ENCODE results near the gene MYD88. TPM values are rescaled to one million over a fixed set of nuclear protein-coding genes. Genes with fewer than 3 reads are reported as not detected.
"Not testable (repeated sequence)": the region's sequence is repeated elsewhere in the genome, so short reads cannot be mapped to it uniquely, and the experiment has no call there.

The MYD88 gene
- total RNA-seq, 1 donor from 2014 or later, result 7.5 TPM

- intact Hi-C loops (cut with micrococcal nuclease), result no loop called here
- ATAC-seq, result no peak
- no peak for DNase-seq
Measured at GRCh38 chr3:38122712-38123290, 15.7 kb upstream of the MYD88 start.

- ATAC-seq (no peak), DNase-seq (no peak)
- intact Hi-C loops (cut with micrococcal nuclease), result no loop called here
Measured at GRCh38 chr3:38124324-38125122, 13.9 kb upstream of the MYD88 start.

DNA sequence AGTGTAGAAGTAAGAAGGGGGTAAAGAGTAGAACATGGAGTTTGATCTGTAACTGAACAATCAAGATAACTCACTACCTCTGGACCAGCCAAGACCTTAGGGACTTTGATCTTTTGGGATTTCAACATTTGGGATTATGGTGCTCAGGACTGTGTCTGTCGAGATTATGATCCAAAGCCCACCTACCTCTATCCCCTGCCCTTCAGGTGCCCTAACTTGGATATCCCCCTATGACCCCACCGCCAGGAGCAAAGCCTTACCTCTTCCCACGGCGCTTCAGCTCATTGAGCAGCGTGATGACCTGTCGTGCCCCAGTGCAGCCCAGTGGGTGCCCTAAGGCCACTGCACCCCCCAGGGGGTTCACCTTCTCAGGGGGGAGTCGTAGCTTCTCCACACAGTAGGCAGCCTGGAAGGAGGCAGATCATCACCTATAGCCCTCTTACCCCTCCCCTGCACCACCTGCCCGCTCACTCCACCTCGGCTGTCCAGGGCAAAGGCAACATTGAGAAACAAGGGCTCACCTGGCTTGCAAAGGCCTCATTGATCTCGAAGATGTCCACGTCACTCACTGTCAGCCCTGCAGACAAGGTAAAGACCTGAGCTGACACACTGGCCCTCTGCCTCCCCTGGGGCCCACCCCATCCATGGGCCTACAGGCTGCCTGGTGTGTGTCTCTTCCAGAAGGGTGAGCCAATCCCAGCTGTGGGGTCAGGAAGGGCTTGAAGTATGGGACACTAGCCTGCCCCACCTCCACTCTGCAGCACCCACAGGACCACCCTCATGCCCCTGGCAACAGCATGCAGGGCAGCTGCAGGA is 12.9 kb upstream of the MYD88 start:
- no peak for ATAC-seq
- no peak for DNase-seq
- intact Hi-C loops (cut with micrococcal nuclease), result no loop called here

DNA sequence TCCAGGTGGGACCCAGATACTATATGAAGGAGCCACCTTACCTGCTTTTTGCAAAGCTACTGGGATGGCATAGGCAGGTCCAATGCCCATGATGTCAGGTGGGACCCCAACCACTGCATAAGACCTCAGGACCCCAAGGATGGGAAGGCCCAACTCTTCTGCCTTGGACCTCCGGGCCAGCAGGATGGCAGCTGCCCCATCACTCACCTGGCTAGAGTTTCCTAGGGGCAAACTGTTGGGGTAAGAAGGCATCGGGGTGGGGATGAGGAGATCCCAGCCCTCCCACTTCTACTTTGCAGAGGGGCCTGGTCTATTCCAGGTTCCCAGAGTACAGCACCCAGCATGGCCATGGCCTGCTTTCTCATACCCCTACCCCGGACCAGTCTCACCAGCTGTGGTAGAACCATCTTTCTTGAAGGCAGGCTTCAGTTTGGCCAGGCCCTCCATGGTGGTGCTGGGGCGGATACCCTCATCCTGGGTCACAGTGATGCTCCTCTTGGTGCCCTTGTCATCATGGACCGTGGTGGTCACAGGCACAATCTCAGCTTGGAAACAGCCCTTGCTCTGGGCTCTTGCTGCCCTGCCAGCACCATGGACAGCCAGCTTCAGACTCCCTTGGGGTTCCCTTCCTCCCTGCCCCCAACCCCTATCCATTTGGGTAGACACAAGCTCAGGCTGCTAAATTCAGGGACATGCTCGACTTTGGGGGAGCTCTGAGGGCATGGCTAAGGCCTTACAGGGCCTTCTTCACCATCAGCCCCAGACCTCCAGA is 12.2 kb upstream of the MYD88 start:
- ATAC-seq, result no peak
- intact Hi-C loops (cut with micrococcal nuclease), result no loop called here
- no peak for DNase-seq

- ATAC-seq (peak; percentile 61), DNase-seq (peak; percentile 32)
- intact Hi-C loops (cut with micrococcal nuclease), result no loop called here
Measured at GRCh38 chr3:38127611-38128302, 10.7 kb upstream of the MYD88 start.

GRCh38 chr3:38128303-38128655 is 10.2 kb upstream of the MYD88 start:
- intact Hi-C loops (cut with micrococcal nuclease), result no loop called here
- DNase-seq, result no peak

GRCh38 chr3:38129058-38129457 is 9.4 kb upstream of the MYD88 start:
- intact Hi-C loops (cut with micrococcal nuclease), result no loop called here
- ATAC-seq, result peak; percentile 63
- DNase-seq, result peak; percentile 53

More at GRCh38 chr3:38128303-38128655, 10.2 kb upstream of the MYD88 start:
- no peak for ATAC-seq

- DNase-seq, result peak; percentile 59
- ATAC-seq, result peak; percentile 47
- intact Hi-C loops (cut with micrococcal nuclease), result no loop called here
Measured at GRCh38 chr3:38130631-38131065, 7.8 kb upstream of the MYD88 start.

DNA sequence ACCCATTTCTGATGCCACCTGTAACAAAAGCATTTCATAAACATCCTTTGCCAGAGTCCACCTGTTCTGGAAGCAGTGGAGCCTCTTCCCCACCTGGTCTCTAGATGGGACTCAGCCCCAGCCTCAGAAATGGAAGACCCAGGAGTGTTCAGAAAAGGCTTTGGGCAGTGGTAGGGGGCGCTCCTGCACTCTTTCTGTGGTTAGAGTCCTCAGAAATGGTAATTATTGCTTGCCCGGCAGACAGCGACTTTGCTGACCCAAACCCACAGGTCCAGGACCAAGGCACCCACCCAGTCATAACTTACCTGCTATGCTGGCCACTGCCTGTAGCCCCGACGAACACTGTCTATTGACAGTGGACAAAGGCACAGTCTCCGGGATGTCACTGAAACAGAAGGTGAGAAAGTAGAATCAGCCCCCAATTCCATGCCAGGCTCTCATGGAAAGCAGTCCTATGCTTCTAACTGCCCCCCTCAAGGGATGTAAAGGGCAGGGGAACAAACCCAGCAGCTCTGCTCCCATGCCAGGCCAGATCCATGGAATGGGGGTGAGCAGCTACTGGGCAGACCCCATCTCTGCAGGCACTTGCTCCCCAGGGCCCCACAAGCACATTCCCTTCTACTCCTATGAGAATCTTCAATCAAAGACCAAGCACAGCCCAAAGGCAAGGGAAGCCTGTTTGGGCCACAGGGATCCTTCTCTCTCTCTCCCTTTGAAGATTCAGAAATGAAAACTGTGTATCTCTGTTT is 6.7 kb upstream of the MYD88 start:
- peak; percentile 43 for DNase-seq
- no peak for ATAC-seq
- intact Hi-C loops (cut with micrococcal nuclease), result no loop called here

GRCh38 chr3:38133209-38133556 is 5.3 kb upstream of the MYD88 start:
- intact Hi-C loops (cut with micrococcal nuclease), result no loop called here

DNA sequence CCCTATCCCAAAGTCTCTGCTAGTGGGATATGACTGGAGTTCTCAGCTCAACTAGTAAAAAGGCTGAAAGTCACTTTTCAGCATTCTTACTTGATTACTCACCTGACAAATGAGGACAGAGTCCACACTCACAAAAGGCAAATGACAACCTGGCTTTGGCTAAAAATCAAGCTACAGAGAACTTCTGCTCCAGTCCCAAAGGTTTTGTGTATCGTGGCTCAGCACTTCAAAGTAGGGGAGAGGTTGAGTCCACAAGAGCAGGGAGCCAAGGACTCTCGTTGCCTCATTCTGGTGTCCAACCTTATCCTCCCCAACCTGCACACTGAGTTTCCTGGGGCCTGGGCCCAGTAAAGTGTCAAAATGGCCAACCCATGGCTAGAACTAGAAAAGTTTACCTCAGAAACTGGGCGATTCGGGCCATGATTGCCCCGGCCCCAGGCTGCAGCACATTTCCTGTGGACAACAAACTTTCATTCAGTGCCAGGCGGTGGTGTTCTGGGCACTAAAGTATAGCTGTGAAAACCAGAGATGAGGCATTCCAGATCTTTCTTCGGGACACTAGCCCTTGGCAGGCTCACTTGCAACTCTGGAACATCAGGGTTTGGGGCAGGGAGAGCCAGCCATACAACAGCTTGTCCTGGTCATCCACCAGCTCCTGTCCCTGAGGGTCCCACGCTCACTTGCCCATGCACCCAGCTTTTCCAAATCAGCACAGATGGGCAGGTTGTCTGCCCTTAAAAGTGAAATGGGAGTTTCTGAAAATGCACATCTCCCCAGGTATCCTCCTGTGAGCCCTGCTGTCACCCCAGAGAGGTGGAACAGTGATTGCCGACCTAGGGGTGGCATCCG is 4.7 kb upstream of the MYD88 start:
- no peak for DNase-seq
- intact Hi-C loops (cut with micrococcal nuclease), result no loop called here
- no peak for ATAC-seq

More at GRCh38 chr3:38133209-38133556, 5.3 kb upstream of the MYD88 start:
- ATAC-seq (no peak), DNase-seq (no peak)

DNA sequence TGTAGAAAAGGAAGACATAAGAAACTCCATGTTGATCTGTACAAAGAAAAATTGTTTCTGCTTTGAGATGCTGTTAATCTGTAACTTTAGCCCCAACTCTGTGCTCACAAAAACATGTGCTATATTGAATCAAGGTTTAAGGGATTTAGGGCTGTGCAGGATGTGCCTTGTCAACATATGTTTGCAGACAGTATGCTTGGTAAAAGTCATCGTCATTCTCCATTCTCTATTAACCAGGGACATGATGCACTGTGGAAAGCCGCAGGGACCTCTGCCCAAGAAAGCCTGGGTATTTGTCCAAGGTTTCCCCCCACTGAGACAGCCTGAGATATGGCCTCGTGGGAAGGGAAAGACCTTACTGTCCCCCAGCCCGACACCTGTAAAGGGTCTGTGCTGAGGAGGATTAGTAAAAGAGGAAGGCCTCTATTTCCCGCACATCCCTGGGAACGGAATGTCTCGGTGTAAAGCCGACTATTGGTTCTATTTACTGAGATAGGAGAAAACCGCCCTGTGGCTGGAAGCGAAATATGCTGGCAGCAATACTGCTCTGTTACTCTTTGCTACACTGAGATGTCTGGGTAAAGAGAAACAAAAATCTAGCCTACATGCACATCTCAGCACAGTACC is 3.8 kb upstream of the MYD88 start:
- DNase-seq; ATAC-seq; intact Hi-C loops (cut with micrococcal nuclease): not testable (repeated sequence)

DNA sequence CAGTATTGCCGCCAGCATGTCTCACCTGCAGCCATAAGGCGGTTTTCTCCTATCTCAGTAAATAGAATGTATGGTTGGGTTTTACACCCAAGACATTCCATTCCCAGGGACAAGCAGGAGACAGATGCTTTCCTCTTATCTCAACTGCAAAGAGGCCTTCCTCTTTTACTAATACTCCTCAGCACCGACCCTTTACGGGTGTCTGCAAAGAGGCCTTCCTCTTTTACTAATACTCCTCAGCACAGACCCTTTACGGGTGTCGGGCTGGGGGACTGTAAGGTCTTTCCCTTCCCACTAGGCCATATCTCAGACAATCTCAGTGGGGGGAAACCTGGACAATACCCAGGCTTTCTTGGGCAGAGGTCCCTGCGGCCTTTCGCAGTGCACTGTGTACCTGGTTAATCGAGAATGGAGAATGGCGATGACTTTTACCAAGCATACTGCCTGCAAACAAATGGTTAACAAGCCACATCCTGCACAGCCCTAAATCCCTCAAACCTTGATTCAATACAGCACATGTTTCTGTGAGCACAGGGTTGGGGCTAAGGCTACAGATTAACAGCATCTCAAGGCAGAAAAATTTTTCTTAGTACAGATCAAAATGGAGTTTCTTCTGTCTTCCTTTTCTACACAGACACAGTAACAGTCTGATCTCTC is 2.7 kb upstream of the MYD88 start:
- ATAC-seq; DNase-seq; intact Hi-C loops (cut with micrococcal nuclease): not testable (repeated sequence)

GRCh38 chr3:38136393-38136776 is 2.1 kb upstream of the MYD88 start:
- DNase-seq (no peak), ATAC-seq (peak; percentile 1)
- intact Hi-C loops (cut with micrococcal nuclease), result no loop called here

DNA sequence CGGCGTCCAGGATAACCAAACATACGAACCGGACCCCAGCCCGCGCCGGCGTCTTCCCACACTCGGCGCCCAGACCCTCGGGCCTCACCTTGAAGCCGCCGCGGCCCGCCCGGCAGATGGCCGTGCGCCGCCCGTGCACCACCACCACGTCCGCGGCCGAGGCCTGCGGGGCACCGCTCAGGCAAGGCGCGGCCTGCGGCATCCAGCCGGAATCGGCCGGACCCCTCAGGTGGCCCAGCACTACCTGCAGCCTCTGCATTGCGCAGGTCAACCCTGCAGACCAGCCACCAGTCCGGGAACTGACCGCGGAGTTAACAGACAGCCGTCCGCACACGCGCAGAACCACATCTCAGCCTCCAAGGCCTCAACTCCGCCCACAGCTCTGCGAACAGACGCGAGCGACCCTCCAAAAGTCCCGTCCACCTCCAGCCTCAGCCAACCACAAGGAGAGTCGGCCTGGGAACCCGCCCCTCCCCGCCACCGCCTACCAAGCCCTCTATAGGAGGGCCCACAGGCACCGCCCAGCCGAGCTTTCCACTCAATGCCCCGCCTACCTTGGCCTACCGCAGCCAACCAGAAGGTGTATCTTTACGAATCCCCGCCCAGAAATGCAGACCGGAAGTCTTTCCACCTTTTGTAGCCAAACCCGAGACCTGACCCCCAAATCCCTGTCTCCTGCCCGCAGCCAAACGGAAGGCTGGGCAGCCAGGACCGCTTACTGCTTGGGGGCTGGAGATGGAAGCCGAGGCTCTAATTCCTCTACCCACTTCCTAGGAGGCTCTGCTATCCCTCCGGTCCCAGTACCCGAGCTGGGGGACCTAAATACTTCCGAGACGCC is 1.5 kb upstream of the MYD88 start, which contains the start of gene ACAA1:
Gene ACAA1, minus strand, starts transcription at position 351 of the 838 bp plus-strand sequence. Its CDS starts 92 bp downstream, at position 259.
- peak; percentile 100 for DNase-seq
- intact Hi-C loops (cut with micrococcal nuclease), result no loop called here
- peak; percentile 97 for ATAC-seq

Data from left ventricle myocardium superior (tissue), 1 donor.